ENCODE measurements around the gene PCK1. TPM values are rescaled to one million over a fixed set of nuclear protein-coding genes. Genes with fewer than 3 reads are reported as not detected.

PCK1 gene
- total and polyA plus RNA-seq, 2 of the 8 experiments (the other 6 are each of a cell fraction or from before 2014, with no cell fraction given), result not detected

DNA sequence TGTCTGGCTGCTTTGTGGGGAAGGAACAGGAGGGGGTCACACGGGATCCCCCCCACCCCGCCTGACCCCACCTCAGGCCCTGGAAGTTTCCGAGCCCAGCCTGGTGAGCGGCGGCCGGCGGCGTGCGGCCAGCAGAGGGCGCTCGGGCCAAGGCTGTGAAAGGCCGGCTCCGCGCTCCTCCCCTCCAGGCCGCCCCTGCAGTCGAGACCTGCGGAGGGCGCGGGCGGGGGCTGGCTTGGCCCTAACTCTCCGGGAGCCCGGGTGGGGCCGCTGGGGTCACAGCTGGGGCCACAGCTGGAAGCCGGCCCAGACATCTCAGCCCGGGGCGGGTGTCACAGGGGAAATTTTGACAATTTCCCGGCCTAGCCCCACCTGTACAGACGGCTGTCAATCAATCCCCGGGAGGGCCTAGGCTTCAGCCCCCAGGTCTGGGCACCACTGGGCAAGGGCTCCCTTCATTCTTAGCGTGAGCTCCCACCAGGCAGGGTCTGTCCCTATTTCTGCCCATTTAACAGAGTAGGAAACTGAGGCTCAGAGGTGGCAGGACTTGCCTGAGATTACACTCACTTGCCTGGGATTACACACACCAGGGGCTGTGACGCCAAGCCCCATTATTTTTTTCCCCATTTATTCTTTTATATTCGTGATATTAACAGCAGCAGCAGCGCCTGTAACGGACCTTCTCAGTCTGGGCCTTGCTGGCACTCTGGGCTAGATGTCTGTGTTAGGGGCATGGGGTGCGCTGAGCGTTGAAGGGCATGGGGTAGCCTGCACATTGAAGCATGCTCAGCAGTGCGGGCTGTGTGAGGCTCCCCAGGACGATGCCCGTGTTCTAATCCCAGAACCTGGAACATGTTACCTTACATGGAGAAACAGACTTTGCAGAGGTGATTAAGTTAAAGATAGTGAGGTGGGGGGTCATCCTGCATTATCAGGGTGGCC lies 36.4 kb downstream of the PCK1 start:
- H3K36me3 ChIP-seq (ENCODE audit: control insufficient read depth in 2 of 4, insufficient read depth in 4 of 4, low read length in 3 of 4), result no peaks in the 10 kb centered on the region
- no peaks in the 10 kb centered on the region; a peak in 3 of 7 replicates for H3K4me1 ChIP-seq (replicated peaks in 1 of 4; ENCODE audit: control insufficient read depth in 3 of 4, insufficient read depth in 4 of 4, low read length in 3 of 4)
- H2BK12ac ChIP-seq (ENCODE audit: low read depth, low read length), result 0 out of 2 replicates have a peak overlapping the region, but pooled peaks have one; percentile 39
- H3K18ac ChIP-seq (ENCODE audit: extremely low read depth, low read length), result peak overlapping the region; percentile 48
- no peak overlapping the region for H2AFZ ChIP-seq (ENCODE audit: low read length)
- H3K27ac ChIP-seq (ENCODE audit: low read depth, low read length), result no peak overlapping the region
- FAIRE-seq (no peak), DNase-seq (ENCODE audit: low read depth in 1 of 2, low spot score in 2 of 2) (peak in 1 of 2 experiments; percentile 92)
- H4K5ac ChIP-seq (ENCODE audit: insufficient read length, low read depth, low read length), result no peak overlapping the region
- peak overlapping the region; percentile 72 for H4K91ac ChIP-seq (replicated peaks; ENCODE audit: insufficient read length, low read length)
- no peak overlapping the region for H2BK20ac ChIP-seq (ENCODE audit: low read length)
- CTCF ChIA-PET (ENCODE audit: partially characterized antibody), result interaction anchor here (0.7 to 10.7 kb wide), 21 partner anchors 9 to 622 kb away, joined by 3 to 194 read pairs (median 6); partner anchors contain the start of gene ZBP1
- H3K4me3 ChIP-seq (ENCODE audit: extremely low read depth in 1 of 4, insufficient read depth in 2 of 4, low read depth in 3 of 4, low read length in 4 of 4), result peak overlapping the region in 1 of 4 experiments; percentile 49; a peak in 2 of 8 replicates
- no peak overlapping the region for H2BK120ac ChIP-seq (replicated peaks; ENCODE audit: low read depth, low read length)
- H3K23ac ChIP-seq (ENCODE audit: insufficient read length), result no peak overlapping the region
- H3K56ac ChIP-seq (replicated peaks; ENCODE audit: insufficient read length, low read depth, low read length), result no peak overlapping the region
- H2BK5ac ChIP-seq (ENCODE audit: low read depth, low read length), result no peak overlapping the region
- 42% methylated on average over 27 of the region's 39 CpGs; no CpG with 5 or more reads in 1 of the 2 experiments for WGBS, 2 experiments (ENCODE audit: extremely low coverage in 1 of 2, insufficient coverage in 1 of 2, insufficient read length in 1 of 2, insufficient replicate concordance in 2 of 2, low coverage in 1 of 2, low lambda C conversion rate in 2 of 2, missing lambda C conversion rate in 1 of 2)
- H3K9me3 ChIP-seq (ENCODE audit: insufficient read depth in 2 of 2, low read depth in 1 of 2, low read length in 1 of 2), result no peaks in the 10 kb centered on the region
- H2AK5ac ChIP-seq (ENCODE audit: low read depth, low read length), result no peak overlapping the region
- no peaks in the 10 kb centered on the region for H3K27me3 ChIP-seq (replicated peaks in 1 of 4; ENCODE audit: control insufficient read depth in 3 of 4, extremely low read depth in 1 of 4, insufficient read depth in 3 of 4, low read length in 3 of 4)
- POLR2A ChIA-PET (ENCODE audit: partially characterized antibody), result no interaction called here
- H3K79me1 ChIP-seq (ENCODE audit: low read depth, low read length), result no peaks in the 10 kb centered on the region
- H3K23me2 ChIP-seq (ENCODE audit: low read depth, low read length), result no peaks in the 10 kb centered on the region
- H3K79me2 ChIP-seq (ENCODE audit: control insufficient read depth in 1 of 2, insufficient read depth in 2 of 2, low read length in 2 of 2), result no peaks in the 10 kb centered on the region
- no peaks in the 10 kb centered on the region for H4K20me1 ChIP-seq (replicated peaks in 1 of 2; ENCODE audit: control insufficient read depth in 1 of 2, insufficient read depth in 2 of 2, low read length in 2 of 2)
- H3K4ac ChIP-seq (replicated peaks; ENCODE audit: insufficient read length, low read depth, low read length), result no peak overlapping the region
- peak overlapping the region in 1 of 2 experiments; percentile 56; a peak in 2 of 4 replicates for H3K4me2 ChIP-seq (ENCODE audit: insufficient read depth in 1 of 2, low read depth in 2 of 2, low read length in 2 of 2)
- no peak overlapping the region; the same call in 1 of the 2 replicates for H2BK15ac ChIP-seq (ENCODE audit: low read length)
- H3K9ac ChIP-seq (replicated peaks in 1 of 4; ENCODE audit: extremely low read depth in 1 of 4, low read depth in 3 of 4, low read length in 3 of 4), result no peak overlapping the region
- H4K8ac ChIP-seq (ENCODE audit: extremely low read depth, insufficient read depth, low read length), result 0 out of 2 replicates have a peak overlapping the region, but pooled peaks have one; percentile 18
- no peak overlapping the region for H3K14ac ChIP-seq (ENCODE audit: insufficient read length)
- TF ChIP-seq SP1 (IDR thresholded peaks at IDR 0.05; ENCODE audit: low read depth, low read length), result no peak
- no peak for TF ChIP-seq CBX5 (IDR thresholded peaks at IDR 0.05; ENCODE audit: low read depth, low read length)
- TF ChIP-seq RAD21 (IDR thresholded peaks at IDR 0.05 in 1 of 2, conservative IDR thresholded peaks at IDR 0.05 in 1 of 2; ENCODE audit: low read depth in 2 of 2, low read length in 2 of 2), result peak; percentile 89 to 91
- TF ChIP-seq HDAC2 (IDR thresholded peaks at IDR 0.05; ENCODE audit: borderline replicate concordance in 1 of 2, low read depth in 2 of 2, low read length in 2 of 2), result 0 out of 4 replicates have a peak, but pooled peaks of 1 of the 2 experiments have one; percentile 10
- TF ChIP-seq, protein P1, sequence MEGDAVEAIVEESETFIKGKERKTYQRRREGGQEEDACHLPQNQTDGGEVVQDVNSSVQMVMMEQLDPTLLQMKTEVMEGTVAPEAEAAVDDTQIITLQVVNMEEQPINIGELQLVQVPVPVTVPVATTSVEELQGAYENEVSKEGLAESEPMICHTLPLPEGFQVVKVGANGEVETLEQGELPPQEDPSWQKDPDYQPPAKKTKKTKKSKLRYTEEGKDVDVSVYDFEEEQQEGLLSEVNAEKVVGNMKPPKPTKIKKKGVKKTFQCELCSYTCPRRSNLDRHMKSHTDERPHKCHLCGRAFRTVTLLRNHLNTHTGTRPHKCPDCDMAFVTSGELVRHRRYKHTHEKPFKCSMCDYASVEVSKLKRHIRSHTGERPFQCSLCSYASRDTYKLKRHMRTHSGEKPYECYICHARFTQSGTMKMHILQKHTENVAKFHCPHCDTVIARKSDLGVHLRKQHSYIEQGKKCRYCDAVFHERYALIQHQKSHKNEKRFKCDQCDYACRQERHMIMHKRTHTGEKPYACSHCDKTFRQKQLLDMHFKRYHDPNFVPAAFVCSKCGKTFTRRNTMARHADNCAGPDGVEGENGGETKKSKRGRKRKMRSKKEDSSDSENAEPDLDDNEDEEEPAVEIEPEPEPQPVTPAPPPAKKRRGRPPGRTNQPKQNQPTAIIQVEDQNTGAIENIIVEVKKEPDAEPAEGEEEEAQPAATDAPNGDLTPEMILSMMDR (IDR thresholded peaks at IDR 0.05; ENCODE audit: control extremely low read depth in 1 of 3, insufficient read depth in 1 of 3, low read depth in 1 of 3, low read length in 3 of 3), result peak; percentile 76 to 90 (median 89)
- TF ChIP-seq, protein P2, sequence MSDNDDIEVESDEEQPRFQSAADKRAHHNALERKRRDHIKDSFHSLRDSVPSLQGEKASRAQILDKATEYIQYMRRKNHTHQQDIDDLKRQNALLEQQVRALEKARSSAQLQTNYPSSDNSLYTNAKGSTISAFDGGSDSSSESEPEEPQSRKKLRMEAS (IDR thresholded peaks at IDR 0.05), result 0 out of 2 replicates have a peak, but pooled peaks have one; percentile 29
- peak; percentile 33; the same call in 1 of the 2 replicates for TF ChIP-seq KDM5A (IDR thresholded peaks at IDR 0.05; ENCODE audit: low read length)

Data from H1 (cell line).